HG02759 (cell line): Measurements from ENCODE around the gene PRM3.
"Not testable (repeated sequence)": the region's sequence is repeated elsewhere in the genome, so short reads cannot be mapped to it uniquely, and the experiment has no call there.

ENCODE experiments used
- ATAC-seq: cut with Tn5 transposase; IDR thresholded peaks from one replicate; pipeline ENCODE4 v1.9.1; 2021; ENCODE audit warnings: mild to moderate bottlenecking, moderate library complexity; ENCODE audit not compliant: unreplicated experiment

PRM3 gene

GRCh38 chr16:11306381-11306780 is 33.0 kb upstream of the PRM3 start:
- ATAC-seq: no peak

- ATAC-seq: no peak
Measured at GRCh38 chr16:11303405-11304138, 30.1 kb upstream of the PRM3 start.

DNA sequence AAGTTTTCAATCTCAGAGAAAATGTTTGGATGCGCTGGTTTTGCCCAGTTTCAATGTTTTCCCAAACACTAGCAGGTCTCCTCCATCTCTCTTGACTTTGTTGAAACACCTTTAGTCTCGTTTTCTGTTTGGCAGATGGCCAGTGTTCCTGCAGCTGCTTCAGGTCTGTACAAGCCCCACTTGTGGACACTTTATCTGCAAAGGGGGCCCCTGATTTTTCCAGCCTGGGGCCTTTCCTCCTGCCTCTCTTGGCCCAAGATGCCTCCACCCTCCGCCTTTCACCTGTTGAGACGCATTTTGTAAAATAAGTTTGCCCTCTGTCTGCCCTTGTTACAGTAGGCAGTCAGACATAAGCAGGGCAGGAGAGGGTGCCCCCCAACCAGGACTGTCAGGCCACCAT is 29.5 kb upstream of the PRM3 start:
- no peak for ATAC-seq

DNA sequence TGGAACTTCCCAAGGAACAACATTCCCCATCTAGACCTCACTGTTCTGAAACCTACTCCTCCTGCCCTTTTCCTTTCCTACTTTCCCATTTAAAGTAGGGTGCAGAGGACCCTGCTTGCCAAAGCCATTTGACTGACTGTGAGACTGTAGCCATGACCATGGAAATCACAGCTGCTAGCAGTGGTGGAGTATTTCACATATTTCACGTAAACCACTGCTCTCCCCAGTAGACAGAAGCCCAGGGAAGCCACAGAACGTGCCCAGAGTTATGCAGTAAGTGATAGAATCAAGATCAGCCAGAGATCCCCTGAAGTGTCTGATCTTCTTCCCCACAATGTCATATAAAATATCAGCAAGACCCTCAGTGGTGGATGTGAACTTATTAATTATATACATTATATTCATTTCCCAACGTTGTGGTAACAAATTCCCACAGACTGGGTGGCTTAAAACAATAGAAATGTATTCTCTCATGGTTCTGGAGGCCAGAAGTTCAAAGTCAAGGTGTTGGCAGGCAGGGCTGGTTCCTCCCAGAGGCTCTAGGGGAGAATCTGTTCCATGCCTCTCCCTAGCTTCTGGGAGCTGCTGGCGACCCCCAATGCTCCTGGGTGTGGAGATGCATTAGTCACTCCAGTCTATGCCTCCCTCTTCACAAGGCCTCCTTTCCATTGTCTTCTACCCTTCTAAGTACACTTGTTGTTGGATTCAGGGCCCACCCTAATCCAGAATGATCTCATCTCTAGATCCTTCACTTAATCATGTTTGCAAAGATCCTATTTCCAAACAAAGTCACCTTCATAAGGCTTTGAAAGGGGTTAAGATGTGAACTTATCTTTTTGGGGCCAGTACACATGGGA is 28.4 kb upstream of the PRM3 start:
- ATAC-seq: no peak

DNA sequence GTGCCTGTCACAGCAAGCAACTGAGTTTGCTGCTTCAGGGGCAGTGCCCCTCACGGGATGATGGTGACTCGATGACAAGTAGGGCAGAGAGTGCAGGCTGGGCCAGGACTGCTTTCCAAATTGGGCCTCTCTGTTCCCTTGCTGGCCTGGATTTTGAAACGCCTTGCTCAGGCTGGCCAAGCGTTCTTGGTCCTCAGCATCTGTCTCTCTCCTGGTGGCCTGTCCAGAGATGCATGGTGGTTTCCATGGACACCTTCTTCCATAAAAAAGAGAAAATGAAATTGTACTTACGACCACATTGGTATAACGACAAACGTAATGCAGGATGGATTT is 27.1 kb upstream of the PRM3 start:
- ATAC-seq: no peak

DNA sequence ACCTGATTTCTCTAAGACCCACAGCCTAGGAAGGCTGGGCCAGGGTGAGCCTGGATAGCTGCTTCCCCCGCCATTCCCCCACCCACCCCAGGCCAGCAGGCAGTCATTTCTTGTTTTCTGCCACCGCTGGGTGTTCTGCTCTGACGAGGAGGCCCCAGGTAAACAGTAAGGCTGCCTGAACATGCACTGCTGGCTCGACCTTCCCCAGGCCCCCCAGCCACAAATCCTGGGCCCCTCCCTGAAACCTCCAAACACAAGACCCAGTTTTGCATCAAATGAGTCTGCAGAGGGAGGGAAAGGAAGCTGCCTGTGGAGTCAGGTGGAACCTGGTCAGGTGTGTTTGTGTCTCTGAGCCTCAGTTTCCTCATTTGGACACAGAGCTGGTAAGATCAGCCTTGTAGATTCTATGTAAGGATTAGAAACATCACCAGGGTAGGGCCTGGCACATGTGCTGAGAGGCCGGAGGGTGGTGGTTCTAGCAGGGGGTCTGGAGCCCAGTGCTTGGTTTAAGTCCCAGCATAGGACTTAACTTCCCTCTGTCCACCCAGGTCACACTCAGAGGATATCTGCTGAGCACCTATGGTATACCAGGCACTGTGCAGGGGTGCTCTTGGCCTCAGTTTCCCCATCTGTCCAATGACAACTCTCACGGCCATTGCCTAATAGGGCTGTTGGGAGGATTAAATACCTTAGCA is 26.6 kb upstream of the PRM3 start:
- no peak for ATAC-seq

DNA sequence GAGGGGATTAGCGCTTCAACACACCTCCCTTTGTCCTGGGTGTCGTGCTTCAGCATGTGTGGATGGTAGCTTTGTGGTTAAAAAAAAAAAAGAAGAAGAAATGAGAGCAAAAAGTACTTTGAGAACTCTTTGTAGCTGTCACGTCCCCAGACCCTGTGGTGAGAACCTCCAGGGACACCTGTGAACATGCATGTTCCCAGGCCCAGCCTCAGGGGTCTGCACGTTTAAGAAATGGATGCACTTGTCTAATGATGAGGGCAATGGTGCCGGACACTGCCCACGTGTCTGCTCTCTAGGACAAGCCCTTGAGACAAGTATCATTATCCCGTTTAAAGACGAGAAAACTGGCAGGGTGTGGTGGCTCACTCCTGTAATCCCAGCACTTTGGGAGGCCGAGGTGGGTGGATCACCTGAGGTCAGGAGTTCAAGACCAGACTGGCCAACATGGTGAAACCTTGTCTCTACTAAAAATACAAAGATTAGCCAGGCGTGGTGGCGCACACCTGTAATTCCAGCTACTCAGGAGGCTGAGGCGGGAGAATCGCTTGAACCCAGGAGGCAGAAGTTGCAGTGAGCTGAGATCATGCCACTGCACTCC is 25.6 kb upstream of the PRM3 start:
- not testable (repeated sequence) for ATAC-seq

- no peak for ATAC-seq
Measured at GRCh38 chr16:11298143-11298900, 24.9 kb upstream of the PRM3 start.

DNA sequence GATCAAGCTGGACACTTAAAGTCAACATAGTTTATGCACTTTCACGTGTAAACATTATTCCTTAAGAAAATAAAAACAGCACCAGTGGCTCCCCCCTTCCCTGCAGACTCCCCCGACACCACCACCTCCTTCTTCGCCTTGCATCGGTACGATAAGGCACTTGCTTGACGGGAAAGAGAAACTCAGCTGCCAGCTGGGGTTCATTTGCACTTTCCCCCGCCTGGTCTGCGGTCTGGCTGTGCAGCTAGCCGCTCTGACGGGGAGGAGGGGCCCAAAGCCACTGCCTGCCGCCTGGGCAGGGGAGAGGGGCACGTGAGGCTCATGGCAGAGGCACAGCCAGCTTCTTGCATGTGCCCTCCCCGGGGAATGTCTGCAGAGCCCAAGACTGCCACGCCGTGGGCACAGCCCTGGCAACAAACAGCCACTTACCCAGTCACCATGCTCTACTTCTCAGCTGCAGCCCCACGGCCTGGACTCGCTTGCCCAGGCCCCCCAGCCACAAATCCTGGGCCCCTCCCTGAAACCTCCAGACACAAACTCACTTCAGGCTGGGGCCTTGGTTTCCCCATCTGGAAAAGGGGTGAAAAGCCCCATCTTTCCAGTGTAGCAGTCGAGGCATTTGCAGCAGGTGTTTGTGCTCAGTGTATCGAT is 24.2 kb upstream of the PRM3 start:
- ATAC-seq: peak; percentile 91

- peak; percentile 13 for ATAC-seq
Measured at GRCh38 chr16:11296706-11297491, 23.5 kb upstream of the PRM3 start.

DNA sequence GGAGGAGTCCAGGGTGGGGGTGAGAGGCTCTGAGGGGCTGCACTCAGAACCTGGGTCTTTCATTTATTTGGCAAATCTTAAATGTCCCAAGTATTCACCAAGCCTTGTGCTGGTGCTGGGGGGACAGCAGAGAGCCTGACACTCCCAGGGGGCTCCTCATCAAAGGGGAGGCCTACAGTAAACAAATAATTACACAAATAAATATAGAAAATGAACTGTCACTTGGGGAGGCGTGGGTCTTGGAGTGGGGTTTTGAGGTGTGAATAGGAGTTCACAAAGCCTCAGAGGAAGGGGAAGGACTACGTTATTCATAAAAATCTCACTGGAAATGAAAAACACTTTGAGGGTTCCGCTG is 22.9 kb upstream of the PRM3 start:
- ATAC-seq: no peak

DNA sequence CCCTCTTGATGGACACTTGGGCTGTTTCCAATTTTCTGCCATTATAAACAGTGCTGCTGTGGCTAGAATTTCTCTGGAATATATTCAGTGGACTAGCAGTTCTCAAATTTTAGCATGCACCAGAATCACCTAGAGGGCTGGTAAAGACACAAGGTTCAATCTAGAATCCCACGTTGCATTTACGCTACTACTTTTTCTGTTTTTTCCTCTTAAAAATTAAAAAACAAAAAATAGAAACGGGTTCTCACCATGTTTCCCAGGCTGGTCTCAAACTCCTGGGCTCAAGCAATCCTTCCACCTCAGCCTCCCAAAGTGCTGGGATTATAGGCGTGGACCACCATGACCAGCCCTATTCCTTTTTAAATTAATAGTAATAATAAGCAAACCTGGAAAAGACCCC is 22.2 kb upstream of the PRM3 start:
- no peak for ATAC-seq

GRCh38 chr16:11292076-11292748 is 18.8 kb upstream of the PRM3 start:
- ATAC-seq: no peak

GRCh38 chr16:11291091-11291703 is 17.8 kb upstream of the PRM3 start:
- ATAC-seq: no peak

GRCh38 chr16:11290102-11290893 is 16.9 kb upstream of the PRM3 start:
- ATAC-seq: no peak

DNA sequence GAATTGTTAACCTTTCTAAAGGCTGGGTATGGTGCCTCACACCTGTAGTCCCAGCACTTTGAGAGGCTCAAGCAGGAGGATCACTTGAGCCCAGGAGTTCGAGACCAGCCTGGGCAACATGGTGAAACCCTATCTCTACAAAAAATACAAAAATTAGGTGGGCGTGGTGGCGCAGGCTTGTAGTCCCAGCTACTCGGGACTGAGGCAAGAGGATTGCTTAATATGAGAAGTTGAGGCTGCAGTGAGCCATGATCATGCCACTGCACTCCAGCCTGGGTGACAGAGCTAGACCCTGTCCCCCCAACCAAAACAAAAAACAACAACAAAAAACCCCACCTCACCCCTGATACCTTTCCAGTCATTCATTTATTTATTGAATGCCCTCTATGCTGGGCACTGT is 16.3 kb upstream of the PRM3 start:
- ATAC-seq: not testable (repeated sequence)

DNA sequence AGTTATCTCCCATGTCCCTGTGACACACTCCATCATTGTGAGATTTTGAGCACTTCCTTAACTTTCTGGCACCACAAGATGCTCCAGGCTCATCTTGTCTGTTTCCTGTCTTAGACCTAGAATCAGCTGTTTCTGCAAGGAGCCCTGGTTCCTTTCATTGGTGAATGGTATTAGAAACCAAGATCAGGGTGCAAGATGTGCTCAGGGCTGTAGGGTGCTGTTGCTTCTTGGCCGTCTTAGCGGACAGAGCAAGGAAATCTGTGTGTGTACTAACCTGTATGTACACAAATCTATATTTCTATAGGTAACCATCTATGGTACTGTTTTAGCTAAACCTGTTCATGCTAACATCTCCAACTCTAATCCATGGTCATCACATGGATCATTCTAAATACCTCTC is 15.8 kb upstream of the PRM3 start:
- ATAC-seq: no peak

DNA sequence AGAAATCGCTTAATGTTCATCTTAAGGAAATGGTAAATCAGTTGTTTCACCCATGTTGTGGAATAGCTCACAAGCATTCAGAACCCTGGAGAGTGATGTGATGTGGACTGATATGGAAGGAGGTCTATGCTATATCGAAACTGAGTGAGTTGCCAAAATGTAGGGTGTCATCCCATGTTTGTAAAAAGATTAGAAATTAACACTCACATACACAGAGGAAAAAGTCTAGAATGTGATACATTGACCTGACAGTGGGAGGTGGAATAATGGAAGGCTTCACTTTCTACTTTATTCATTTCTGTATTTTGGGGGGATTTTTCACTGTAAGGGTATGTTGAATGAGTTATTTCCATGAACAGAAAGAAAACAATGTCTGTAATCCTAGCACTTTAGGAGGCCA is 12.4 kb upstream of the PRM3 start:
- no peak for ATAC-seq
